HAP-1 (cell line): ENCODE results near the gene TFR2.

Source experiments
- DNase-seq, 2 experiments: peaks; one replicate each; pipeline ENCODE4 v3.0.0-alpha.2; 2016 to 2020; ENCODE audit warnings: low spot score in 2 of 2
- H3K27me3 ChIP-seq: fragments of 250-450 bp; sonication (Bioruptor Pico); 2 replicates; pipeline ENCODE4 v1.5.1; 2020; ENCODE audit warnings: low read depth, mild to moderate bottlenecking, moderate library complexity
- H3K36me3 ChIP-seq: fragments of 250-450 bp; sonication (Bioruptor Pico); replicated peaks from 2 replicates; pipeline ENCODE4 v1.5.1; 2020; ENCODE audit warnings: mild to moderate bottlenecking
- H3K4me1 ChIP-seq: fragments of 250-450 bp; sonication (Bioruptor Pico); 2 replicates; pipeline ENCODE4 v1.5.1; 2020; ENCODE audit warnings: mild to moderate bottlenecking
- H3K4me3 ChIP-seq: fragments of 250-450 bp; sonication (Bioruptor Pico); 2 replicates; pipeline ENCODE4 v1.5.1; 2020; ENCODE audit warnings: mild to moderate bottlenecking, moderate library complexity
- H3K9me3 ChIP-seq: fragments of 250-450 bp; sonication (Bioruptor Pico); 2 replicates; pipeline ENCODE4 v1.5.1; 2020; ENCODE audit warnings: mild to moderate bottlenecking, moderate library complexity
- in situ Hi-C: fragments of 300-500 bp; cut with MboI; formaldehyde crosslinking; loops from 3 replicates; pipeline ENCODE4 v1.14.3; 2020; ENCODE audit warnings: low sequenced_read_pairs, inconsistent platforms, mixed read lengths

The TFR2 gene

DNA sequence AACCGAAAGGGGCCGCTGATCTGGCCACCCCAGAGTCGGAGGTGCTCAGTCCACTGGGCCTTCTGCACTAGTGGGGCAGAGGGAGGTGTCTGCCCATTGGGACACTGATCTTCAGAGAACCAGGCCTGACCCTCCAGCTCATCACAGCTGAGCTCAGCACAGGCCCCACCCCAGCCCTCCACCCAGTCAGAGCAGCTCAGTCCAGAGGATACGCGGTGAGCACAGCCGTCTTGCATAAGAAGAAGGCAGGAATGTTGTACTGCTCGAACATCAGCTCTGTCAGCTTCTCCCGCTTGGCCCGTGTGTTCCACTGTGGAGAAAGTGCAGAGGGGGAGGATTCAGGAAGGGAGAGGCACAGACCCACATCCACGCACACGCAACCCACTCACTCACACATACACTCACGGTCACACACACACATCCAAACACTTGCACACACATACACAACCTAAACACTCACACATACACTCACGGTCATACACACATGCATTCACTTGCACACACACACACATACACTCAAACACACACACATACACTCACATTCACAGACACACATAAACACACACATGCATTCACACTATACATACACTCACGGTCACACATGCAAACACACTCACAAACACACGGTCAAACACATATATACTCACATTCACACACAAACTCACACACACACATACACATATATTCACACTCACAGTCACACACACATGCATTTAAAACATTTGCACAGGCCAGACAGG, 8.6 kb upstream of the TFR2 start:
- in situ Hi-C loops: no loop called here
- H3K36me3 ChIP-seq: no peaks in the 10 kb centered on the region

GRCh38 chr7:100642534-100642907, 1.2 kb upstream of the TFR2 start:
- H3K27me3 ChIP-seq: peaks cover 6% of the 10 kb centered on the region; the same call in 1 of the 2 replicates

More for the DNA sequence above, 8.6 kb upstream of the TFR2 start:
- DNase-seq: no peak
- H3K9me3 ChIP-seq: no peaks in the 10 kb centered on the region
- H3K4me3 ChIP-seq: no peak overlapping the region
- peaks cover 6% of the 10 kb centered on the region; the same call in 1 of the 2 replicates for H3K27me3 ChIP-seq
- H3K4me1 ChIP-seq: no peaks in the 10 kb centered on the region

GRCh38 chr7:100641860-100642533, 645 bp upstream of the TFR2 start:
- Histone ChIP-seq H3K4me3 (no peak overlapping the region), H3K27me3 (peaks cover 6% of the 10 kb centered on the region; the same call in 1 of the 2 replicates), H3K4me1 (no peaks in the 10 kb centered on the region), H3K9me3 (no peaks in the 10 kb centered on the region), H3K36me3 (no peaks in the 10 kb centered on the region)
- in situ Hi-C loops: no loop called here
- DNase-seq: no peak

More at GRCh38 chr7:100642534-100642907, 1.2 kb upstream of the TFR2 start:
- Histone ChIP-seq H3K9me3 (no peaks in the 10 kb centered on the region), H3K36me3 (no peaks in the 10 kb centered on the region), H3K4me1 (no peaks in the 10 kb centered on the region), H3K4me3 (no peak overlapping the region)
- in situ Hi-C loops: no loop called here
- peak in 1 of 2 experiments; percentile 55 for DNase-seq

DNA sequence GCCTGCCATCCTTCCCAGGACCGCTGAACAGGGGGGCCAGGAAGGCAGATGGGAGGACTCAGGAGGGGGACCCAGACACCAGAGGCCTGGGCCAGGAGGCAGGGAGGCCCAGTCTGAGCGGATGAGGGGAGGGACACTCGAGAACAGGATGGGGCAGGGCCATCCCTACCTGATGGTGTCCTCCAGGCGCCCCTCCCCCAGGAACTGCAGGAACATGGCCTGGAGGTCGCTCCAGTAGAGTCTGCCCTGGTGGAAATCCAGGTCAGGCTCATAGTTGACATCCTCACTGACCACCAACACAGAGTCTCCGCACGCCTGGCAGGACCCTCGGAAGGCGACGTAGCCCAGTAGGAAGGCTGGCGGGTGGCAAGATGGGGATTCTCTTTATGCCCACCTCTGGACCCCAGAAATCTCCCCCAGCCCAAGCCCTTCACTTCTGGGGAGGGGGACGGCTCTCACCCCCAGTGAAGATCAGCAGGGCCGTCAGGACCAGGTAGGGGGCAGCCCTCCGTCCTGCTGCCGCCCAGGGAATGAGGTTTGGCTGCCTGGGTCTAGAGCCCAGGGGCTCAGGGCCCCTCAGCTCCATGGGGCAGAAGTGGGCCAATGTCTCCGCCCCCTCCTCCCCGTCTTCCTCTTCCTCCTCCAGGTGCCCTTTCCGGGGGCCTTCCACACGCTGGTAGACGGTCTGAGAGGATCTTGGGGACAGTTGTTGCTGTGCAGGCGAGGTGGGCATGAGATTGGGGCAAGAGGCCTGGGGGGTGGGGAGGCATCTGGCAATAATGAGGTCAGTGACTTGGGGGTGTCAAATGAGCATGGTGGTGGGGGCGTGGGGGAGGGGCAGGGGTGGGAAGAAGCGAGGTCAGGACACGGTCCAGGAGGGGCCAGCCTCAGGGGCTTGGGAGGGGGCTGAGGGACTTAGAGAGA, 573 bp downstream of the TFR2 start:
- in situ Hi-C loops: no loop called here
- Histone ChIP-seq H3K9me3 (no peaks in the 10 kb centered on the region), H3K4me3 (no peak overlapping the region), H3K36me3 (no peaks in the 10 kb centered on the region), H3K4me1 (no peaks in the 10 kb centered on the region), H3K27me3 (peaks cover 3% of the 10 kb centered on the region; the same call in 1 of the 2 replicates)
- DNase-seq: no peak

DNA sequence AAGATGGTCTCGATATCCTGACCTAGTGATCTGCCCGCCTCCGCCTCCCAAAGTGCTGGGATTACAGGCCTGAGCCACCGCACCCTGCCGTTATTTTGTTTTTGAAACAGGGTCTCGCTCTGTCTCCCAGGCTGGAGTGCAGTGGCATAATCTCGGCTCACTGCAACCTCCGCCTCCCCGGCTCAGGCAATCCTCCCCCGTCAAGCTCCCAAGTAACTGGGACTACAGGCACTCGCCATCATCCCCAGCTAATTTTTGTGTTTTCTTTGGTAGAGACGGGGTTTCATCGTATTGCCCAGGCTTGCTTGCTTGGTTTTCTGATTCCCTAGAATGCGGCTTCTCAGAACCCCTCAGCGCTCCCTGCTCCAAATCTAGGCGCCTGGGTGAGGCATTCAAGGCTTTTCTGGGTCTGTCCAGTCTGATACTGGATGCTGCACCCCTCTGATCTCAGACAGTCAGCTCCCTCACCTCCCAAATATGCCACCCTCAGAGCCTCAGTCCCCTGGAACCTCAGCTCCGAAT, 1.3 kb downstream of the TFR2 start:
- H3K4me1 ChIP-seq: no peaks in the 10 kb centered on the region
- in situ Hi-C loops: no loop called here
- no peak for DNase-seq
- no peaks in the 10 kb centered on the region for H3K9me3 ChIP-seq
- no peaks in the 10 kb centered on the region for H3K27me3 ChIP-seq
- H3K36me3 ChIP-seq: no peaks in the 10 kb centered on the region
- no peak overlapping the region for H3K4me3 ChIP-seq

DNA sequence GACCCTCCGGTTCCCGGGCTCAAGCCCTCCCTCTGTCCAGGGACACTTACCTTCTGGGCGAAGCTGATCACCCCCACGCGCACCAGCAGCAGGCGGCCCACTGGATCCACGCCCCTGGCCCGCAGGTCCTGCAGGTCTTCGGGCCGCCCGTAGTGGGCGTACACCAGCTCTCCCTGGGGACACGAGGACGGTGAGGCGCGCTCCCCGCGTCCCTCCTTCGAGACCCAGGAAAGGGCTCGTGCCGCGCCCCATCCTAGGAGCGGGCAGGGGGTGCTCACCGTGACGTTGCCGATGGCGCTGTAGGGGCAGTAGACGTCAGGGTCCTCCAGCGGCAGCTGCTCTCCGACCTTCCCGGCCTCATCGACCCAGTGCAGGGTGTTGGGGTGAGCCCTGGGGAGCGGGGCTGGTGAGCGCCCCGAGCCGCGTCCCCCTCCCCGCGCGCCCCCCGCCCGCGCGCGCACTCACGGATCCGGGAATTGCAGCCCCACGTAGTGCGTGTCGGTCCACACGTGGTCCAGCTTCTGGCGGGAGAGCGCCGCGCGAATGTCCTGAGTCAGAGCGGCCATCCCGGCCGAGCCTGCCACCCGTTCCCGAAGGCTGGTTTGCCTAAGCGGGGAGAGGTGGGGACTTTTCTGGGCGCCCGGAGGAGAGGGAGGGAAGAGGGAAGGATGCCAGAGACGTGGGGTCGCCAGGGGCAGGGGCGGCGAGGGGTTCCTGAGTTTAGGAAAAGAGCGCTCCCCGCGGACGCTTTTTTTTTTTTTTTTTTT, 8.2 kb downstream of the TFR2 start:
- Histone ChIP-seq H3K4me1 (peaks cover 10% of the 10 kb centered on the region), H3K4me3 (peak overlapping the region; percentile 38), H3K36me3 (no peaks in the 10 kb centered on the region), H3K27me3 (no peaks in the 10 kb centered on the region), H3K9me3 (no peaks in the 10 kb centered on the region)
- in situ Hi-C loops: no loop called here
- peak; percentile 42 to 85 for DNase-seq

- Histone ChIP-seq H3K27me3 (no peaks in the 10 kb centered on the region), H3K9me3 (no peaks in the 10 kb centered on the region), H3K4me1 (peaks cover 20% of the 10 kb centered on the region), H3K4me3 (no peak overlapping the region), H3K36me3 (no peaks in the 10 kb centered on the region)
- DNase-seq: no peak
- in situ Hi-C loops: no loop called here
These were observed 11.3 kb downstream of the TFR2 start for GRCh38 chr7:100630066-100630465.

GRCh38 chr7:100629117-100629716, 12.1 kb downstream of the TFR2 start:
- peaks cover 20% of the 10 kb centered on the region for H3K4me1 ChIP-seq
- no peaks in the 10 kb centered on the region for H3K27me3 ChIP-seq
- in situ Hi-C loops: no loop called here
- peak; percentile 37 to 83 for DNase-seq
- H3K36me3 ChIP-seq: no peaks in the 10 kb centered on the region
- H3K4me3 ChIP-seq: no peak overlapping the region
- H3K9me3 ChIP-seq: no peaks in the 10 kb centered on the region

GRCh38 chr7:100627238-100627549, 14.2 kb downstream of the TFR2 start:
- Histone ChIP-seq H3K36me3 (no peaks in the 10 kb centered on the region), H3K27me3 (no peaks in the 10 kb centered on the region), H3K9me3 (no peaks in the 10 kb centered on the region), H3K4me1 (peaks cover 10% of the 10 kb centered on the region), H3K4me3 (peak overlapping the region; percentile 47)
- no peak for DNase-seq
- in situ Hi-C loops: no loop called here

DNA sequence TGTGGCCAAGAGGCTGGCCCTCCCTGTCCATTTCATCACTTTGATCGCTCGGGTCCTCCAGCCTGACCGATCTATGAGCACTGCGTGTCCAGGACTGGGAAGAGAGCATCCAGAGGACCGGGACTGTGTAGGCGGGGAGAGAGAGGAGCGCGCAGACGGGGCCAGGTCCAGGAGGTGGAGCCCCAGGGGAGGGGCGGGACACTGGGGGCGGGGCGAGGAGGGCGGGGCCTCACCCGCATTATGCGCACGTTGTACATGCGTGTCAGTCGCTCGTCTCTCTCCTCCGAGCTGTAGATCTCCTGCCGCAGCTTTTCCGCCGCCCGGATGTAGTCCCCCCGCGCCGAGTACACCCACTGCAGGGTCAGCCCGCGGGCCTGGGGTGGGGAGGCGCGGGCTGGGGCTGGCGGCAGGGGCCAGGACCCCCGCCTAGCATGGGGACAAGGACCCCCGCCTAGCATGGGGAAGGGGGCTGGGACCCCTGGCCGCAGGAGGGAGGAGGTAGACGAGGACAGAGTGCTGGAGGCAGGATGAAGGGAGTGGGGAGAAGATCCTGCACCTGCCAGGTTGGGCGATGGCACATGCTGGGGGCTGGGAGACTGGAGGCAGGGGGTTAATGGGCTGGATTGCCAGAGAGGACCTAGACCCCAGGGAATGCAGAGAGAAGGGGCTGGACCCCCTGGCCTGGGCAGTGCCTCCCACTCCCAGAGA, 14.7 kb downstream of the TFR2 start:
- Histone ChIP-seq H3K9me3 (no peaks in the 10 kb centered on the region), H3K36me3 (no peaks in the 10 kb centered on the region), H3K27me3 (no peaks in the 10 kb centered on the region), H3K4me3 (peak overlapping the region; percentile 47), H3K4me1 (peaks cover 10% of the 10 kb centered on the region)
- in situ Hi-C loops: no loop called here
- DNase-seq: peak; percentile 84 to 93

GRCh38 chr7:100626055-100626454, 15.3 kb downstream of the TFR2 start:
- no peak for DNase-seq
- Histone ChIP-seq H3K27me3 (no peaks in the 10 kb centered on the region), H3K4me3 (peak overlapping the region; percentile 47), H3K9me3 (no peaks in the 10 kb centered on the region), H3K4me1 (peaks cover 10% of the 10 kb centered on the region), H3K36me3 (no peaks in the 10 kb centered on the region)
- in situ Hi-C loops: no loop called here
